CD4-positive, alpha-beta T cell treated with Interleukin-6 at 100 ng/mL for 8 hours (primary cell): Measurements from ENCODE around the gene PKN1.
A peak's percentile ranks its signal among the peaks of the same experiment; 100 is the strongest.
"Not testable (repeated sequence)": the region's sequence is repeated elsewhere in the genome, so short reads cannot be mapped to it uniquely, and the experiment has no call there.

Experiments used
- DNase-seq: peaks from one replicate; pipeline ENCODE4 v3.0.0-alpha.2; 2020; ENCODE audit warnings: mixed read lengths, low spot score

The PKN1 gene

DNA sequence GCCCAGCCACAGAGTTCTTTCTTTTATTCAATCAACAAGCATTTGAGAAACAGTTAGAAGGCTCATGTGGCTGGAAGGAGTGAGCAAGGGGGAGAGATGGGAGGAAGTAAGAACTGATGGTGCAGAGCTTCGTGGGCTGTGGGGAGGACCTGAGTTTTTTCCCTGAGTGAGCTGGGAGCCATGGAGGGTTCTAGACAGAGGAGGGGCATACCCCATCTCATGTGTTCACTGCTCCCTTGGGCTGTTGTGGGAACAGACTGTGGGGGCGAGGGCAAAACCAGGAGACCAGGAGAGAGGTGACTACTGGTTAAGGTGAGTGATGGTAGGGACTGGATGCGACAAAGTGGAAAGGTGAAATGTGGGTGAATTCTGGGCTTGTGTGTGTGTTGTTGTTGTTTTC is 2.4 kb upstream of the PKN1 start:
- DNase-seq: no peak

GRCh38 chr19:14433554-14434501 is 722 bp downstream of the PKN1 start:
- peak; percentile 49 for DNase-seq

GRCh38 chr19:14434543-14435319 is 1.6 kb downstream of the PKN1 start:
- peak; percentile 16 for DNase-seq

DNA sequence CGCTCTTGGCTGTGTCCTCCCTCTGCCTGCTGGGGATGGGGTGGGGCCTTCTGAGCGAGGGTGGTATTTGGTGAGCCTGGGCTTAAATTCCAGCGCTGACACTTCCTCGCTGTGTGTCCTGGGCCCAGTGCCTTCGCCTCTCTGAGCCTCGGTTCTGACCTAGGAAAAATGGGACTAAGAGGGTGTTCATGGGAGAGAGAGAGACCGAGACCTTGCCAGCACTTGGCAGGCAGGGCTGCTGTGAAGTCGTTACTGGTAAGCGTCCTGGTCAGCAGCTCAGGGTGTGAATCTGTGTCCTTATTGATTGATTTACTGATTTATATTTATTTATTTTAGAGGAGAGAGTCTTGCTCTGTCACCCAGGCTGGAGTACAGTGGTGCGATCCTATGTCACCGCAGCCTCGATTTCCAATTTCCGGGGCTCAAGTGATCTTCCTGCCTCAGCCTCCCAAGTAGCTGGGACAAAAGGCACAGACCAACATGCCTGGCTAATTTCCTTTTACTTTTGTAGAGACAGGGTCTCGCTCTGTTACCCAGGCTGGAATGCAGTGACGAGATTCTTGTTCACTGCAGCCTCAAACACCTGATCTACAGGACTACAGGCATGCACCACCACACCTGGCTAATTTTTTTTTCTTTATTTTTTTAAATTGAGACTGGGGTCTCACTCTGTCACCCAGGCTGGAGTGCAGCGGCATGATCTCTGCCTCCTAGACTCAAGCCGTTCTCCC is 2.4 kb downstream of the PKN1 start:
- no peak for DNase-seq

GRCh38 chr19:14437578-14438140 is 4.6 kb downstream of the PKN1 start:
- no peak for DNase-seq

DNA sequence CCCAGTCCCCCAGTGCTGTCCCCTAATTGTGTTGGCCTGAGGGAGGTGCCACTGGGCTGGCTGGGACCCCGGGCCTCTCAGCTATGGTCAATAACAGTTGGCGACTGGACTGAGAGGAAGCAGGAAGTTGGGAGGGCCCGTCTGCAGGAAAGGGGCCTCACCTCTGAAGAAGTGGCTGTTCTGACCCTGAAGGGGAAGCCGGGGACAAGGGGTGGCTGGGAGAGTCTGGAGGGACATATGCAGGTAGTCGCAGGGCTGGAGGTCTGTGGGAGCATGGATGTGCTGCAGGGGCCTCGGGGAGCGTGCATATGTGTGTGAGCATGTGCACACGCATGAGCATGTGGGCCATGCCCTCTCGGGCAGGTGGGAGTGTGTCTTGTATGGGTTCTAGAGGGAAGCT is 5.9 kb downstream of the PKN1 start:
- no peak for DNase-seq

GRCh38 chr19:14440049-14440448 is 6.9 kb downstream of the PKN1 start:
- peak; percentile 82 for DNase-seq

GRCh38 chr19:14441041-14441938 is 8.2 kb downstream of the PKN1 start:
- no peak for DNase-seq

GRCh38 chr19:14442891-14443631 is 10.0 kb downstream of the PKN1 start:
- DNase-seq: no peak

GRCh38 chr19:14443632-14444216 is 10.6 kb downstream of the PKN1 start:
- DNase-seq: no peak

DNA sequence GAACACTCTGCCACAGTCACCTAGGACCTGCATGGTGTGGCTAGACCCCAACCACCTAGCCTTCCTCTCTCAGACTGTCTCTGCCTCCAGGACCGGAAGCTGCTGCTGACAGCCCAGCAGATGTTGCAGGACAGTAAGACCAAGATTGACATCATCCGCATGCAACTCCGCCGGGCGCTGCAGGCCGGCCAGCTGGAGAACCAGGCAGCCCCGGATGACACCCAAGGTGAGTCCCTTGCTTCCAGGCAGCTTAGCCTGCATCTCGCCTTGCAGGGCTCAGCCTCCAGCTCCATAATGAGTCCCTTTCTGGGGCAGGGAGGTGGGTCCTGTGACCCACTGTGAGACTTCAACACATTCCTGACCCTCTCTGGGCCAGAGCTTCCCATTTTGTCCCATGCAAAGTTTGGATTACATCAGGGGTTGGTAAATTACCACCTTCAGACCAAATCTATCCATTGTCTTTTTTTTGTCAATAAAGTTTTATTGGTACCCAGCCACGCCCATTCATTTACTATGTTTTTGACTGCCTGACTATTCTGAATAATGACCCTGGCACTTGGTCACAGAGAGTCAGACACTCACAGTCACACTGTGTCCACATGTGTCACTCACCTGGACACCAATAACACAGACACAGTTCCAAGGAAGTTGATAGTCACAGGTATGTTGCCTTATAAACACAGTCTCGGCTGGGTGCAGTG is 13.4 kb downstream of the PKN1 start:
- DNase-seq: no peak

GRCh38 chr19:14449321-14449720 is 16.2 kb downstream of the PKN1 start:
- no peak for DNase-seq

- DNase-seq: no peak
Measured at GRCh38 chr19:14450168-14450874, 17.2 kb downstream of the PKN1 start.

- no peak for DNase-seq
Measured at GRCh38 chr19:14450876-14451275, 17.8 kb downstream of the PKN1 start.

DNA sequence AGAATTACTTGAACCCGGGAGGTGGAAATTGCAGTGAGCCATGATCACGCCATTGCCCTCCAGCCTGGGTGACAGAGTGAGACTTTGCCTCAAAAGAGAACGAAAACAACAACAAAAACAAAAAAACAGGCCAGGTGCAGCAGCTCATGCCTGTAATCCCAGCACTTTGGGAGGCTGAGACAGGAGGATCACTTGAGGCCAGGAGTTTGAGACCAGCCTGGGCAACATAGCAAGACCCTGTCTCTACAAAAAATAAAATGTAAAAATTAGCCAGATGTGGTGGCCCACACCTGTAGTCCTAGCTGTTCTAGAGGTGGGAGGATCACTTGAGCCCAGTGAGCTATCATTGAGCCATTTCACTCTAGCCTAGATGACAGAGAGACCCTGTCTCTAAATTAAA is 19.2 kb downstream of the PKN1 start:
- not testable (repeated sequence) for DNase-seq

GRCh38 chr19:14459703-14460102 is 26.6 kb downstream of the PKN1 start:
- DNase-seq: no peak

DNA sequence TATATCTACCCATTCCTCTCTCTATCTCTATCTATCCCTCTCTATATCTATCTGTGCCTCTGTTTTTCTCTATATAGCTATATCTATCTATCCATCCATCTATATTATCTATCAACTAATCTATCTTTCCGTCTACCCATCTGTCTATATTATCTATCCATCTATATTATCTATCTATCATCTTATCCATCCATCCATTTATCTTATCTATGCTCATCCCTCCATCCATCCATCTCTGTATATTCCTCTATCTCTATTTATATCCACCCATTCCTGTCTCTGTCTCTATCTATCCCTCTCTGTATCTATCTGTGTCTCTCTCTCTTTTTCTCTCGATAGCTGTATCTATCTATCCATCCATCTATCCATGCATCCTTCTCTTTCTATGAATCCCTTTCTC is 27.8 kb downstream of the PKN1 start:
- no peak for DNase-seq

- DNase-seq: not testable (repeated sequence)
Measured at GRCh38 chr19:14462401-14462800, 29.3 kb downstream of the PKN1 start.

GRCh38 chr19:14463747-14464146 is 30.6 kb downstream of the PKN1 start:
- no peak for DNase-seq
